WTC11 (cell line): Measurements from ENCODE around the gene GBP7.

Source experiments
- ATF3 ChIP-seq: sonication (generic); formaldehyde crosslinking; conservative IDR thresholded peaks from 2 replicates; pipeline ENCODE4 v1.8.1; 2022; ENCODE audit warnings: mild to moderate bottlenecking, missing genetic modification reagents
- CBFB ChIP-seq: sonication (generic); formaldehyde crosslinking; IDR thresholded peaks from 2 replicates; pipeline ENCODE4 v1.8.1; 2022; ENCODE audit warnings: mild to moderate bottlenecking, low read depth, missing genetic modification reagents
- CTCF ChIP-seq: fragments of 200-600 bp; IDR thresholded peaks from 2 replicates; pipeline ENCODE4 v1.8.0; 2022; ENCODE audit warnings: antibody characterized with exemption
- FOXP1 ChIP-seq: sonication (generic); formaldehyde crosslinking; IDR thresholded peaks from 2 replicates; pipeline ENCODE4 v1.8.0; 2022; ENCODE audit warnings: missing genetic modification reagents, mild to moderate bottlenecking, moderate library complexity, borderline replicate concordance
- MAX ChIP-seq: sonication (generic); formaldehyde crosslinking; IDR thresholded peaks from 2 replicates; pipeline ENCODE4 v1.8.0; 2022; ENCODE audit warnings: mild to moderate bottlenecking, missing genetic modification reagents
- MYBL2 ChIP-seq: sonication (generic); formaldehyde crosslinking; IDR thresholded peaks from 2 replicates; pipeline ENCODE4 v1.8.1; 2023; ENCODE audit warnings: mild to moderate bottlenecking, moderate library complexity, missing genetic modification reagents
- NFYB ChIP-seq: sonication (generic); formaldehyde crosslinking; conservative IDR thresholded peaks from 2 replicates; pipeline ENCODE4 v1.8.0; 2022; ENCODE audit warnings: low read depth, missing genetic modification reagents
- NR1H2 ChIP-seq: sonication (generic); formaldehyde crosslinking; IDR thresholded peaks from 2 replicates; pipeline ENCODE4 v1.9.0; 2021; ENCODE audit warnings: mild to moderate bottlenecking, moderate library complexity, missing genetic modification reagents
- NR2C2 ChIP-seq: sonication (generic); formaldehyde crosslinking; IDR thresholded peaks from 2 replicates; pipeline ENCODE4 v1.8.0; 2022; ENCODE audit warnings: mild to moderate bottlenecking, missing genetic modification reagents
- OVOL2 ChIP-seq: fragments of 250-450 bp; sonication (Bioruptor Pico); IDR thresholded peaks from 2 replicates; pipeline ENCODE4 v1.9.0; 2021; ENCODE audit warnings: mild to moderate bottlenecking, borderline replicate concordance
- RELA ChIP-seq: sonication (generic); formaldehyde crosslinking; IDR thresholded peaks from 2 replicates; pipeline ENCODE4 v1.8.1; 2022; ENCODE audit warnings: missing genetic modification reagents, mild to moderate bottlenecking, borderline replicate concordance
- USF2 ChIP-seq: sonication (generic); formaldehyde crosslinking; IDR thresholded peaks from 2 replicates; pipeline ENCODE4 v1.8.1; 2023; ENCODE audit warnings: mild to moderate bottlenecking, missing genetic modification reagents, moderate library complexity
- ZNF121 ChIP-seq: sonication (generic); formaldehyde crosslinking; IDR thresholded peaks from 2 replicates; pipeline ENCODE4 v1.8.0; 2023; ENCODE audit warnings: missing genetic modification reagents
- ZNF416 ChIP-seq: fragments of 250-450 bp; sonication (Bioruptor Pico); IDR thresholded peaks from 2 replicates; pipeline ENCODE4 v1.9.0; 2021; ENCODE audit warnings: mild to moderate bottlenecking, inconsistent platforms

GRCh38 chr1:89142160-89142559, 33.6 kb downstream of the GBP7 start:
- TF ChIP-seq OVOL2 (CRISPR knock-in tag): no peak
- no peak for TF ChIP-seq USF2
- no peak for TF ChIP-seq CTCF
- no peak for TF ChIP-seq NR1H2 (CRISPR knock-in tag)
- TF ChIP-seq ZNF121 (CRISPR knock-in tag): no peak
- no peak for TF ChIP-seq NFYB (CRISPR knock-in tag)
- TF ChIP-seq ATF3: no peak
- no peak for TF ChIP-seq FOXP1 (CRISPR knock-in tag)
- TF ChIP-seq NR2C2 (CRISPR knock-in tag): no peak
- no peak for TF ChIP-seq MAX
- no peak for TF ChIP-seq ZNF416 (CRISPR knock-in tag)
- no peak for TF ChIP-seq CBFB (CRISPR knock-in tag)
- TF ChIP-seq RELA (CRISPR knock-in tag): no peak
- TF ChIP-seq MYBL2 (CRISPR knock-in tag): no peak
